Epithelial cell of proximal tubule (primary cell): ENCODE results near the gene ATXN3. TPM values are rescaled to one million over a fixed set of nuclear protein-coding genes. Genes with fewer than 3 reads are reported as not detected.
A peak's percentile ranks its signal among the peaks of the same experiment; 100 is the strongest.

Experiments used
- DNase-seq: peaks from one replicate; pipeline ENCODE4 v3.0.0-alpha.2; 2011; ENCODE audit warnings: low read depth
- H3K4me3 ChIP-seq: 2 replicates; pipeline ENCODE4 v1.5.1; 2011; ENCODE audit warnings: low read depth, mild to moderate bottlenecking, low read length
- total RNA-seq: library from RNA; depleted of rRNA; stranded (reverse); fragments of >200 nt; gene quantifications from 2 replicates; pipeline ENCODE4 v1.2.3, GENCODE V29; 2015
- TF ChIP-seq, protein P1 (sequence below): conservative IDR thresholded peaks from 2 replicates; pipeline ENCODE4 v1.5.1; 2012; ENCODE audit warnings: low read depth, mild to moderate bottlenecking, low read length

Gene ATXN3
- total RNA-seq, 1 donor from 2014 or later, result 23.1 TPM

DNA sequence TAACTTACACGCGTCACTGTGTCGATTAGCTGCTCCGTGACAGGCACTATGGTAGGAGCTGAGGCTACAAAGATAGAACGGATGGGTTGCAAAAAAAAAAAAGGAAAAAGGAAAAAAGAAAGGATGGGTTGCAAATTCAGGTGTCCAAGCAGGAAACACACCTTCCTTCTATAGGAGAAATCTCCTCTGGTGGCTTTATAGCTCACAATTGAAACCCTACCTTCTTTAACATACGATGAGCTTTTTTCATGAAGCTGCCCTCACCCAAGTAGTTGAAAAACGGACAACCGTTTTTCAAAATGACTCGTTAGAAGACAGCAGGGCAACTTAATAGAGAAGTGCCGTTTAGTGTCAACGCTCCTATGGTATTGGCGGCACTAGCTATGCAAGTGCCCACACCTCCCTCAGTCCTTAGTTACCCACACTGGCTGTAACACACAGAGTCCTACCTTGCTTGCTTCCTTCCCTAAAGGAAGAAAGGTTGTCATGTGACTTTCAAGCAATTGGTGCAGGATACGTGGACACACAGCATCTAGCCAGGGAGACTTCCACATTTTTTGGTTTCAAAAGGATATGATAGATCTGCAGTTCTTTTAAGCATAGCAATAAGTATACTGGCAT is 65.8 kb downstream of the ATXN3 start:
- peak overlapping the region; percentile 81 for H3K4me3 ChIP-seq
- no peak for DNase-seq
- TF ChIP-seq, protein P1, sequence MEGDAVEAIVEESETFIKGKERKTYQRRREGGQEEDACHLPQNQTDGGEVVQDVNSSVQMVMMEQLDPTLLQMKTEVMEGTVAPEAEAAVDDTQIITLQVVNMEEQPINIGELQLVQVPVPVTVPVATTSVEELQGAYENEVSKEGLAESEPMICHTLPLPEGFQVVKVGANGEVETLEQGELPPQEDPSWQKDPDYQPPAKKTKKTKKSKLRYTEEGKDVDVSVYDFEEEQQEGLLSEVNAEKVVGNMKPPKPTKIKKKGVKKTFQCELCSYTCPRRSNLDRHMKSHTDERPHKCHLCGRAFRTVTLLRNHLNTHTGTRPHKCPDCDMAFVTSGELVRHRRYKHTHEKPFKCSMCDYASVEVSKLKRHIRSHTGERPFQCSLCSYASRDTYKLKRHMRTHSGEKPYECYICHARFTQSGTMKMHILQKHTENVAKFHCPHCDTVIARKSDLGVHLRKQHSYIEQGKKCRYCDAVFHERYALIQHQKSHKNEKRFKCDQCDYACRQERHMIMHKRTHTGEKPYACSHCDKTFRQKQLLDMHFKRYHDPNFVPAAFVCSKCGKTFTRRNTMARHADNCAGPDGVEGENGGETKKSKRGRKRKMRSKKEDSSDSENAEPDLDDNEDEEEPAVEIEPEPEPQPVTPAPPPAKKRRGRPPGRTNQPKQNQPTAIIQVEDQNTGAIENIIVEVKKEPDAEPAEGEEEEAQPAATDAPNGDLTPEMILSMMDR, result no peak

DNA sequence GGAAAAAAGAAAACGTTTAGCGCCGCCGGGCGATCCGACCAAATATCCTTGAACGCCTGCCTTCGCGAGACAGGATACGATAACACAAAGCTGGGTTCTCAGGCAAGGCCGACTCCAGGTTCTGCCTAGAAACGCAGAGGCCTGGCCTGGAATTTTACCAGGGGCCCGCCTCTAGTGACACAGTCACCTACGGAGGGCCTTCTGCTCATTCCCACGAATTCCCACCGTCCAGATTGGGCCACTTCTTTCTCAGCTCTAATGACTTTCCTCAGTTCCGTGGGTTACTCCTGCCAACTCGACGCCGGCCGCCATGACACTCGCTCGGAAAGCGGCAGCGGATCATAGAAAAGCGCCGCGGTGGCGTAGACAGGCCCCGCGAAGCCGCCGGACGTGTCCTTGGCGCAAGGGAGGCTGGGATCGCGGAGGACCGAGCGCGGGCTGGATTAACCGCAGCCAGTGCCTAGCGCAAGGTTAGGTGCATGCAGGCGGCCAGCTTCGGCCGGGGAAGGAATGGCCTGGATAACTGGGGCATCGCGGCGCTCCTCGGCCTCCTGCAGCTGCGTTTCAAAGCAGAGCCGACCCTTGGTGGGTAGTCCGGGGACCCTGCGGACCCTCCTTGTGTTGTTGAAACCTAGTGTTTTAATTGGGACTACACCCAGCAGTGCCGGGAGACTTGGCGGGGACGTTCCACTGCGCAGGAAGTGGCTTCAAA is 66.5 kb downstream of the ATXN3 start, which contains the start of gene TRIP11:
Gene TRIP11, minus strand, starts transcription at position 341 of the 712 bp plus-strand sequence. CDS start 374 bp downstream, outside the sequence.
- H3K4me3 ChIP-seq, result peak within 1 kb of the TSS; percentile 81
- no peak for DNase-seq
- TF ChIP-seq, protein P1, result no peak

DNA sequence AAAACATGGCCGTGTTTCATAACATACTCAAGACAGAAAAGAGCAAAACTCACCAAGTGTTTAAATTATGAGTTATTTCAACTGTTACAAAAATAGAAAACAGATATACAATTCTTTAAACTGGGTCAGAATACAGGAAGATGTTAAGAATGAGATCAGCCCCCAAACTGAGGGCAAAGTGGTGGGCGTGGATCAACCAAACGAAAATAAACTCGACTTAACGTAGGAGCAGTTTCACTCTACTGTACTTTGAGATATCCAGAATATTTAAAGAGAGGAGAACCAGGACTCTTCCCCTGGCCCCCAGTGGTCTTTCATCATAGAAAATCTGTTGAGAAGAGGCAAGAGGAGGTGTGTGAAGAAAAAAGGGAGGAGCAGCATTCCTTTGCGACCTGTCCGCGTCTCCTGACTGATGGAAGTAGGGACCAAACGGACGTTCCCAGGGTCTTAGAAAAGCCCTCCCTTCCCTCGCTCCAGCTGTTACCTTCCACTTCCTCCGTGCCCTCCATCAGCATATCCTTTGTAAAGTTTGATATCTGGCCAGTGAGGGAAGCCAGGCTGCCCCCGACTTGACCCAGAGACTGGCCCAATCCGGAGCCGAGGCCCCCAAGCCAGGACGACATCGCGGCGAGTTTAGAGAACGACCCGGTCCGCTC is 67.2 kb downstream of the ATXN3 start:
- DNase-seq, result no peak

DNA sequence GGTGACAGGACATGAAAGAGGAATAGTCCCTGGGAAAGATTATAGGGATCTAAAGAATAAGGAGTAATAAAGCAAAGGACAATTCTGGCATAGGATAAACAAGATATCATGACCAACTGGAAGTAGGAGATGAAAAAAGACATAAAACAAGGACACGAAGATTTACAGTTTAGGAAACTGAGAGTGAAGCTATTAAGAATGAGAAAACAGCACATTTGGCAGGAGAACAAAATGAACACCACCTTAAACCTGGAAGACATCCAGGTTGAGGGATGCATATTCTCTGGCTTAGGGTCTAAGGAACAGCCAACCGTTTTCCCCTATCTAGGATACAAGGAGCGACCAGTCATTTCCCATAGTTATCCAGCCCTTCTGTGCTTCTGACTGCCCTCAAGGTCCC is 68.4 kb downstream of the ATXN3 start:
- no peak for DNase-seq
- H3K4me3 ChIP-seq, result peak overlapping the region; percentile 81
- TF ChIP-seq, protein P1, result no peak

More for the DNA sequence above, 67.2 kb downstream of the ATXN3 start:
- H3K4me3 ChIP-seq, result peak overlapping the region; percentile 81
- TF ChIP-seq, protein P1, result no peak

DNA sequence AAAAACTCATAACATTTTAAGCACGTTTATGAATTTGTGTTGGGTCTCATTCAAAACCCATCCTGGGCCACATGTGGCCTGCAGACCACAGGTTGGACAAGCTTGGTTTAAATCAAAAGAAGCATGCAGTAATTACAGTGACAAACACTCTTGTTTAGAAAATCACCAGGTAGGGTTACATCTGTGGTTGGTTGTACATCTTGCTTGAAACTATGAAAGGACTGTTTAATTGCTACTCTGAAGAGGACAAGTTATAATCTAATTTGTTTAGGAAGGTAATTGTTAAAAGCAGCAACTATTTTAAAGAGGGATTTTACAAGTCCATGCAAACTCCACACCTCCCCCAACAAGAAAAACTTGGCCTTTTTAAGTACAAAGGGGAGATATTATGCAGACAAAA is 70.5 kb downstream of the ATXN3 start:
- no peak for DNase-seq
- H3K4me3 ChIP-seq, result no peak overlapping the region
- TF ChIP-seq, protein P1, result no peak

DNA sequence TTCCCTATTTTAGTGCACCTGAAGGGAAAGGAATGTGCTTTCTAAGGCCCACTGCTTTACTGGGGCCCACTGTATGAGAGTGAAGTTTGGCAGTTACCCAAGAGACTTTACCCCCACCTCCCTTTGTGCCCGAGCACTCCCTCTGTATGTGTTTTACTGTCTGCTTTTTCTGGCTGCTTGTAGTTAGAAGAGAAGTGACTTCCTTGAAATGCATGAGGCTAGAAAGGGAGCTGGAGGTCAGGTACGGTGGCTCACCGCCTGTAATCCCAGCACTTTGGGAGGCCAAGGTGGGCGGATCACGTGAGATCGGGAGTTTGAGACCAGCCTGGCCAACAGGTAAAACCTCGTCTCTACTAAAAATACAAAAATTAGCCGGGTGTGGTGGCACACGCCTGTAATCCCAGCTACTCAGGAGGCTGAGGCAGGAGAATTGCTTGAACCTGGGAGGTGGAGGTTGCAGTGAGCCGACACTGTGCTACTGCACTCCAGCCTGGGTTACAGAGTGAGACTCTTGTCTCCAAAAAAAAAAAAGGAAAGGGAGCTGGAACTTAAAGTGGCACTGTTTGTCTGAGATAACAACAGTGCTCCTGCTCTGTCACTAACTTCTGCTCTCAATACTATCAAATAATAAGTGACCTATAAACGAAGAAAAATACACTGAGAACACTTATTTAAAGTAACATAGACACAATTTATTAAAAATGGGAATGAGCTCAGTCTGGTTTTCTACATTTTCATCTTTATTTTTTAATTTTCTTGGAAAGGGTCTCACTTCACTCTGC is 72.3 kb downstream of the ATXN3 start:
- DNase-seq, result no peak
- no peak overlapping the region for H3K4me3 ChIP-seq
- TF ChIP-seq, protein P1, result no peak
